HG02840 (cell line): Measurements from ENCODE around the gene C16orf89.
"Not testable (repeated sequence)": the region's sequence is repeated elsewhere in the genome, so short reads cannot be mapped to it uniquely, and the experiment has no call there.

Experiments
- ATAC-seq: cut with Tn5 transposase; IDR thresholded peaks from one replicate; pipeline ENCODE4 v1.9.1; 2021; ENCODE audit warnings: mild to moderate bottlenecking, moderate library complexity, moderate number of reproducible peaks; ENCODE audit not compliant: unreplicated experiment, low FRiP score

Gene C16orf89

DNA sequence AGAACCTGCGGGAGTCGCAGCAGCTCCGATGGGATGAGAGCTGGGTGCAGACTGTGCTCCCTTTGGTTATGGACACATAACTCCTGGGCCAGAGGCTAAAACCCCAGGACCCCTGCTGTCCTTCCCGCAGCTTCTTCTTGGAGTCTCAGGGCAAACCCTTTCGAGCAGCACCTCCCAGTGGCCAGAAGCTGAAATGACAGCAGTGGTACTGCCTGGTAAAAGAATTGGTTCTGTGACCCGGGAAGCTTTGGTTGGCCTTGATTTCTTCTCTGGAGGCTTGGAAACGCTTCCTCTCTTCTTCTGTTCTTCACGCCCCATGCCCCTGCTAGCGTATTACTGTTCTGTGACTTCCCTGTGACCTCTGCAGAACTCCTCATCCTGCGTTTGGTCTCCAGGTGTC lies 19.0 kb upstream of the C16orf89 start:
- ATAC-seq, result not testable (repeated sequence)

GRCh38 chr16:5084099-5084731 lies 18.5 kb upstream of the C16orf89 start:
- not testable (repeated sequence) for ATAC-seq

DNA sequence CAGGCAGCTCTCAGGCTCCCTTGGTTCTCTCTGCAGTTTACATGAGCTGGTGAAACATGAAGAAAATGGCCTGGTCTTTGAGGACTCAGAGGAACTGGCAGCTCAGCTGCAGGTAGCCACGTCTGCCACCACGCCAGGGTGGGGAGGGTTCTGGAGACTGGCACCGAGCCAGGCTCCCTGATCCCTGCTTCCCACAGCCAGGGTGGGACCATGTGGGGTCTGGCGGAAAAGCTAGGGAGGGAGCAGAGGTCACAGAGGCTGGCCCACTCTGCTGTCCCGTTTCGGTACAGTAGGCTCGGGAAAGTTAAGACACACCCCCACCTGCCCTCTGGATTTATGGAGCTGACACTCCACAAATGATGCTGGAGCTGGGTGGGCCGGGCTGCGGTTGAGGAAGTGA lies 17.9 kb upstream of the C16orf89 start:
- not testable (repeated sequence) for ATAC-seq

- ATAC-seq, result not testable (repeated sequence)
Measured at GRCh38 chr16:5080996-5081395, 15.2 kb upstream of the C16orf89 start.

DNA sequence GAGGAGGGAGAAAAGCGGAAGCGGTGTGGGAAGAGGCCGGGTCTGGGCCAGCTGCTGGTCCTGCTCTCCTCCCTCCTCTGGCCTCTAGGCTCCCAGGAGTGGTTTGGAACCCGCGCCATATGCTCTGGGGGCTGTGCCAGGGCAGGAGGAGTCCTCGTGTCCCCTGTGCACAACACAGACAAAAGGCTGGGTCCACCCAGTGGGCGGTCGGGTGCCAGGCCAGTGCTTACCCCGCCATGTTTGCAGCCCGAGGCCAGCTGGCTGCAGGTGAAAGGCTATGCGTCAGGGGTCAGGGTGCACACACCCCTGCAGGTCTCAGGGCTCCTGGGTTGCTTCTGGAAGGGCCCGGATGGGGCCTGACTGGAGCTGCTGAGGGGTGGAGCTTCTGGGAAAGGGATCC lies 14.7 kb upstream of the C16orf89 start:
- ATAC-seq, result not testable (repeated sequence)

DNA sequence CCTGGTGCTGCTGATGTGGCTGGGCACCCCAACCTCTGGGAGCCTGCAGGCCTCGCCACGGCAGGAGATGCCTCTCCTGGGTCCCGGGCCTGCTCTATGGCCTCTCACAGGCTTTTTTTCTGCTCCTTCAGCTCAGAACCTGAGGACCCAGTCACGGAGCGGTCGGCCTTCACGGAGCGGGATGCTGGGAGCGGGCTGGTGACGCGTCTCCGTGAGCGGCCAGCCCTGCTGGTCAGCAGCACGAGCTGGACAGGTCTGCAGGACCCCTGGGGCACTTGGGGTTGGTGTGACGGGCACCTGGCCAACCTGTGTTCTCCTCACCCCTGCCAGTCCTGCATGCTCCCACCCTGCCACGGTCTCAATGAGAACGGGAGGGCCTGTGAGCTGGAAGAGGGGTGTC lies 12.9 kb upstream of the C16orf89 start:
- no peak for ATAC-seq

- ATAC-seq, result no peak
Measured at GRCh38 chr16:5077304-5077703, 11.5 kb upstream of the C16orf89 start.

DNA sequence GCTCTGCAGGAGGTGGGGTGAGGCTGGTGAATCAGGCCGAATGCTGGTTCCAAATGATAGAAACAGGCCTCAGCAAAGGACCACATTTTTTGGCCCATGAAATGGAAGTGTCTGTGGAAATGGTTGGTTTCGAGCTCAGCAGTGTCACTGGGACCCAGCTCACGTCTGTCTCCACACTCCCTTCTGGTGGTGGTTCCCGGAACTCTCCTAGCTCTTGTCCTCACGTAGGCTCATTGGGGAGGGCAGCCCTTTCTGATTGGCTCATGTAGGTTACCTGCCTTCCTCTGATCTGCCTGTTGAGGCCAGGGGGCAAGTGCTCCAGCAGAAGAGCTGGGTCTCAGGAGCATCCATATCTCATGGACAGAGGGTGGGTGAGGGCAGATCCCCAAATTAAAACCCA lies 9.9 kb upstream of the C16orf89 start:
- ATAC-seq, result no peak

DNA sequence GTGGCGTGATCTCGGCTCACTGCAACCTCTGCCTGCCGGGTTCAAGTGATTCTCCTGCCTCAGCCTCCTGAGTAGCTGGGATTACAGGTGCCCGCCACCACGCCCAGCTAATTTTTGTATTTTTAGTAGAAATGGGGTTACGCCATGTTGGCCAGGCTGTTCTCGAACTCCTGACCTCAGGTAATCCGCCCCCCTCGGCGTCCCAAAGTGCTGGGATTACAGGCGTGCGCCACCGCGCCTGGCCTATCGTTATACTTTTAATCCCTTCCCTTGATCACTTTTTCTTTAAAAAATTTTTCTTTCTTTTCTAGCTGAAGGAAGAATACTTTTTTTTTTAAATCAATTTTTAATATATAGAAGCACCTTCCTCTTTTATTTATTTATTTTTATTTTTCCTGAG lies 8.0 kb upstream of the C16orf89 start:
- not testable (repeated sequence) for ATAC-seq

GRCh38 chr16:5073279-5073629 lies 7.5 kb upstream of the C16orf89 start:
- no peak for ATAC-seq

DNA sequence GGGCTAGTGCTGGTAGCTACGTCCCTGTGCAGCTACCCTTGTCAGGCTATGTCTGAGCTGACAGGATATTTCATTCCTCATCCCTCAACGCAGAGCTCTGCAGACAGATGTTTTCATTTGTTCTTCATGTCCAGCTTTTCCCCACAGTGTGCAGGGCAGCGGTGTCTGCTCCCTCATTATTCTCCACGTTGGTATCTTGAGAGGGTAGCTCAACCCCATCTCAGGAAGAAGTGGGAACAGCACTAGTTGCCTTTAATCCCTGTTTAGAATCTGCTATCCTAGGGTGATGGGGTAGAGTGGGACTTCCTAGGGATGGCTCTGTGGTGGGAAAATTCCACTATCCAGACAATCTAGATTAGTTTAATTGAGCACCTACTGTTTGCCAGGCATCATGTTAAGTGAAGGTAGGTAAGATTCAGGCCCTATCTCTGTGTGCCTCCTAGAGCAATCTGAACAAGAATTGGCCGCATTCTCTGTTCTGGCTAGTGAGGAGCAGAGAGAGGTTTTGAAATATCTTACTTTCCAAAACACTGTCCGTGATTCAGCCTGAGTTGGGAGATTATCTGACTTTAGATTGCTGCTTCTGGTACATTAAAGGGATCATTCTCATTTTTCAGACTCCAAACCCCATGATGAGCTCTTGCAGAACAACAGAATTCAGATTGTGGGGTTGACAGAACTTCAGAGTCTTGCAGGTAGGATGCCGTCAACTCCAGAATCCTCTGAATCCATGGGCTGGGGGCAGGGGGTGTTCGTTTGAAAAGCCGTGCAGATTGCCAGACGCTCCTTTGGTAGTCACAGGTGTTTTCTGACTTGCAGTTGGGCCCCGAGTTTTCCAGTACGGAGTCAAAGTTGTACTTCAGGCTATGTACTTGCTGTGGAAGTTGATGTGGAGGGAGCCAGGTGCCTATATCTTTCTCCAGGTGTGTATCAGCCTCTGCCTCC lies 6.8 kb upstream of the C16orf89 start:
- ATAC-seq, result no peak

GRCh38 chr16:5071681-5072333 lies 6.1 kb upstream of the C16orf89 start, which contains the start of gene ALG1:
ALG1 (plus strand) TSS chr16:5071843; CDS start chr16:5071850, 7 bp downstream.
- peak; percentile 78 for ATAC-seq

GRCh38 chr16:5071341-5071680 lies 5.6 kb upstream of the C16orf89 start:
- no peak for ATAC-seq

DNA sequence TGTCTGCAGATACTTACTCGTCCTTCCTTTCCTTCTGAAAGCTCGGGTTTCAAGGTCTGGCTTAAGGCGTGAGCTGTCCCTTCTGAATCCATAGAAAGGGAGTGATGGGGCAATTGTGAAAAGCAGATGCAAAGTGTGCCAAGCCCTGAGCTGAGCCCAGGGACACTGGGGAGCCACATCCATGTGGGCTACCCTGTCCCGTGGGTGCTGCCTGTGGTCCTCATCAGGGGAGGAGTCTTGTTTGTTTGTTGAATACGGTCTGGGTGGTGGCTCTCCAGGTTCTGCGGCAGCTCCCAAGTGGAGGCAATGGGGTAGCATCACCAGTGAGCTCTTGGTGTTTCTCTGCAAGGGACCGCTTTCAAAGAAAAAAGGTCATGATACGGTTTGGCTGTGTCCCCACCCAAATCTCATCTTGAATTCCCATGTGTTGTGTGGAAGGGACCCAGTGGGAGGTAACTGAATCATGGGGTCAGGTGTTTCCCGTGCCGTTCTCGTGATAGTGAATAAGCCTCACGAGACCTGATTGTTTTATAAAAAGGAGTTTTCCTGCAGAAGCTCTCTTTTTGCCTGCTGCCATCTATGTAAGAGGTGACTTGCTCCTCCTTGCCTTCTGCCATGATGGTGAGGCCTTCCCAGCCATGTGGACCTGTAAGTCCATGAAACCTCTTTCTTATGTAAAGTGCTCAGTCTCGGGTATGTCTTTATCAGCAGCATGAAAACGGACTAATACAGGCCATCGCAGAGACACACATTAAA lies 4.9 kb upstream of the C16orf89 start:
- ATAC-seq, result no peak

DNA sequence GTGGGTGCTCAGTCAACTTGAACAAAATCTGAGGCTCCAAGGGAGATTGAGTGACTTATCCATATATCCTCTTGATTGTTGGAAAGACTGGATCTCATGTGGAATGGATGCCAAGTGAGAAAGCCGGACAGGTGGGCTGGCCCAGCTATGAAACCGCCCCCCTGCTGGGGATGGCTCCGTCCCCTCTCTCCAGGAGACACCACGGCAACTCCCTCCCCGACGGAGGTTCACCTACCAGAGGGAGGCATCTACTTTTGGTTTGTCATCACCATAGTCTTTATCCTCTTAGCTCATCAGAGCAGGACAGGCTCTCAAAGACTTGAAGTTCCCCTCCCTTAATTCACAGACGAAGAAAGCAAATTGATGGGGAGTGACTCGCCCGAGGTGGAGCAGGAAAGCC lies 4.1 kb upstream of the C16orf89 start:
- no peak for ATAC-seq

DNA sequence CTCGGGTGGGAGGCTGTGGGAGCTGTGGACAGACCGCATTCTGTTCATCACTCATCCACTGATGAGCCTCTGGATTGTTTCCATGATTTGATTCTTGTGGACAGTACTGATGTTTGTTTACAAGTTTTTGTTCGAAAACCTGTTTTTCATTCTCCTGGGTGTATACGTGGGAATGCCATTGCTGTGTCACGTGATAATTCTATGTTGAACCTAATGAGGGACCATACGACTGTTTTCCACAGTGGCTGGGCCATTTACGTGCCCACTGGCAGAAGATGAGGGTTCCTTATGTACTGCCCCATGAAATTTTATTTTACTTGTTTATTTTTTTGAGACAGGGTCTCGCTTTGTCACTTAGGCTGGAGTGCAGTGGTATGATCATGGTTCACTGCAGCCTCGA lies 3.3 kb upstream of the C16orf89 start:
- ATAC-seq, result no peak

DNA sequence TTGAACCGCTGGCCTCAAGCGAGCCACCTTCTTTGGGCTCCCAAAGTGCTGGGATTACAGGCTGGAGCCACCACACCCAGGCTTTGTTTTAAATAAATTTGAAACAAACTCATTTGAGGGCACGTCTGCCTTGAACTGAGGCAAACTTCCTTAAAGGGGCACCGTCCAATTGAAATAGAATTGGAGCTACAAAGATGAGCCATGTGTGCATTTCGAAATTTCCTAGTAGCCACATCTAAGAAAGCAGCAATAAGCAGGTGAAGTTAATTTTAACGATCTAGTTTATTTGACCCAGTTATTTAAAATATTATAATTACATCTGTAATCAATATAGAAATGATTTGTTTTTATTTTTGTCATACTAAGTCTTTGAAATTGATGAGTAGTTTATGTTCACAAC lies 755 bp upstream of the C16orf89 start:
- no peak for ATAC-seq

GRCh38 chr16:5065326-5065725 lies 430 bp downstream of the C16orf89 start:
- no peak for ATAC-seq

GRCh38 chr16:5064915-5065314 lies 841 bp downstream of the C16orf89 start:
- ATAC-seq, result no peak
